Loucy (cell line): ENCODE results near the gene SLC22A25.
"Not testable (repeated sequence)": the region's sequence is repeated elsewhere in the genome, so short reads cannot be mapped to it uniquely, and the experiment has no call there.

Source experiments
- H2AFZ ChIP-seq: fragments of 200-600 bp; sonication (generic); 2 replicates; pipeline ENCODE4 v1.6.0; 2016; ENCODE audit warnings: antibody characterized with exemption, mild to moderate bottlenecking, low read length, moderate library complexity
- H3F3A ChIP-seq: fragments of 200-600 bp; 2 replicates; pipeline ENCODE4 v1.6.0; 2016; ENCODE audit warnings: antibody characterized with exemption, low read depth, mild to moderate bottlenecking
- H3K27me3 ChIP-seq: fragments of 200-600 bp; sonication (generic); 2 replicates; pipeline ENCODE4 v1.6.1; 2014; ENCODE audit warnings: low read length, mild to moderate bottlenecking; ENCODE audit not compliant: insufficient read depth, poor library complexity, severe bottlenecking
- H3K36me3 ChIP-seq: fragments of 200-600 bp; sonication (generic); 2 replicates; pipeline ENCODE4 v1.6.1; 2016; ENCODE audit warnings: low read length; ENCODE audit not compliant: insufficient read depth
- H3K4me1 ChIP-seq: fragments of 200-600 bp; sonication (generic); 2 replicates; pipeline ENCODE4 v1.5.1; 2014; ENCODE audit warnings: low read length, mild to moderate bottlenecking; ENCODE audit not compliant: insufficient read depth, poor library complexity, severe bottlenecking
- H3K4me2 ChIP-seq: fragments of 200-600 bp; sonication (generic); 2 replicates; pipeline ENCODE4 v1.6.0; 2014; ENCODE audit warnings: antibody characterized with exemption, low read length, low read depth, mild to moderate bottlenecking; ENCODE audit not compliant: poor library complexity, severe bottlenecking
- H3K4me3 ChIP-seq: fragments of 200-600 bp; sonication (generic); 2 replicates; pipeline ENCODE4 v1.5.1; 2014; ENCODE audit warnings: low read length, mild to moderate bottlenecking, mixed read lengths; ENCODE audit not compliant: poor library complexity, severe bottlenecking
- H3K79me2 ChIP-seq: fragments of 200-600 bp; sonication (generic); 2 replicates; pipeline ENCODE4 v1.6.1; 2014; ENCODE audit warnings: low read length; ENCODE audit not compliant: insufficient read depth
- H3K9ac ChIP-seq: fragments of 200-600 bp; sonication (generic); 2 replicates; pipeline ENCODE4 v1.6.0; 2014; ENCODE audit warnings: mild to moderate bottlenecking, low read depth, low read length, moderate library complexity; ENCODE audit not compliant: poor library complexity, severe bottlenecking
- H3K9me2 ChIP-seq: fragments of 200-600 bp; sonication (generic); replicated peaks from 2 replicates; pipeline ENCODE4 v1.6.1; 2016; ENCODE audit warnings: low read depth, low read length, mixed read lengths
- H3K9me3 ChIP-seq: fragments of 200-600 bp; sonication (generic); 2 replicates; pipeline ENCODE4 v1.6.1; 2014; ENCODE audit warnings: mild to moderate bottlenecking, antibody characterized with exemption, low read length, low read depth; ENCODE audit not compliant: insufficient read depth
- H4K20me1 ChIP-seq: fragments of 200-600 bp; sonication (generic); 2 replicates; pipeline ENCODE4 v1.6.0; 2014; ENCODE audit warnings: antibody characterized with exemption, low read length, mild to moderate bottlenecking; ENCODE audit not compliant: insufficient read depth, poor library complexity, severe bottlenecking
- CTCF ChIP-seq: fragments of 200-600 bp; sonication (generic); conservative IDR thresholded peaks from 2 replicates; pipeline ENCODE4 v1.5.1; 2014; ENCODE audit warnings: mild to moderate bottlenecking, antibody characterized with exemption, low read length
- EZH2phosphoT487 ChIP-seq: fragments of 200-600 bp; IDR thresholded peaks from 2 replicates; pipeline ENCODE4 v1.6.1; 2018; ENCODE audit warnings: antibody characterized with exemption, mild to moderate bottlenecking, moderate library complexity, borderline replicate concordance

SLC22A25 gene

GRCh38 chr11:63251312-63251711 lies 7.9 kb upstream of the SLC22A25 start:
- Histone ChIP-seq H3K4me2 (no peak overlapping the region), H3F3A (no peaks in the 10 kb centered on the region), H3K9ac (no peak overlapping the region), H3K4me3 (no peak overlapping the region), H3K36me3 (no peaks in the 10 kb centered on the region), H4K20me1 (no peaks in the 10 kb centered on the region), H3K27me3 (no peaks in the 10 kb centered on the region), H3K9me3 (no peaks in the 10 kb centered on the region), H3K79me2 (no peaks in the 10 kb centered on the region), H3K9me2 (no peaks in the 10 kb centered on the region), H2AFZ (no peak overlapping the region), H3K4me1 (no peaks in the 10 kb centered on the region)
- TF ChIP-seq CTCF (no peak), EZH2phosphoT487 (no peak)

GRCh38 chr11:63250162-63251050 lies 7.0 kb upstream of the SLC22A25 start:
- no peak overlapping the region for H2AFZ ChIP-seq
- no peaks in the 10 kb centered on the region for H4K20me1 ChIP-seq
- H3K9me2 ChIP-seq, result no peaks in the 10 kb centered on the region
- H3K27me3 ChIP-seq, result no peaks in the 10 kb centered on the region
- H3K4me1 ChIP-seq, result no peaks in the 10 kb centered on the region
- no peaks in the 10 kb centered on the region for H3K79me2 ChIP-seq
- no peak overlapping the region for H3K9ac ChIP-seq
- no peak overlapping the region for H3K4me2 ChIP-seq
- no peak for TF ChIP-seq EZH2phosphoT487
- no peak for TF ChIP-seq CTCF
- no peaks in the 10 kb centered on the region for H3K9me3 ChIP-seq
- H3F3A ChIP-seq, result no peaks in the 10 kb centered on the region
- no peak overlapping the region for H3K4me3 ChIP-seq
- H3K36me3 ChIP-seq, result no peaks in the 10 kb centered on the region

GRCh38 chr11:63248966-63249365 lies 5.6 kb upstream of the SLC22A25 start:
- no peaks in the 10 kb centered on the region for H4K20me1 ChIP-seq
- TF ChIP-seq EZH2phosphoT487 (no peak), CTCF (no peak)
- no peaks in the 10 kb centered on the region for H3K79me2 ChIP-seq
- H3K36me3 ChIP-seq, result no peaks in the 10 kb centered on the region
- no peak overlapping the region for H3K9ac ChIP-seq
- H3K4me1 ChIP-seq, result no peaks in the 10 kb centered on the region
- no peaks in the 10 kb centered on the region for H3K27me3 ChIP-seq
- H3K9me3 ChIP-seq, result no peaks in the 10 kb centered on the region
- H3K4me2 ChIP-seq, result no peak overlapping the region
- no peaks in the 10 kb centered on the region for H3K9me2 ChIP-seq
- H2AFZ ChIP-seq, result no peak overlapping the region
- H3F3A ChIP-seq, result no peaks in the 10 kb centered on the region
- no peak overlapping the region for H3K4me3 ChIP-seq

- H3K9me3 ChIP-seq, H3K4me2 ChIP-seq, H3K9ac ChIP-seq, H3K36me3 ChIP-seq, H3K4me3 ChIP-seq, H4K20me1 ChIP-seq, H3K4me1 ChIP-seq, H3F3A ChIP-seq, H3K79me2 ChIP-seq, H3K9me2 ChIP-seq, H3K27me3 ChIP-seq, H2AFZ ChIP-seq: not testable (repeated sequence)
These were observed 4.0 kb upstream of the SLC22A25 start for GRCh38 chr11:63247237-63248002.
